Activated T-helper 17 cell treated with anti-CD3 and anti-CD28 coated beads, Interleukin-2, amount 50 U/mL, for 72 hours (primary cell): ENCODE results near the gene SERPINA9. TPM values are rescaled to one million over a fixed set of nuclear protein-coding genes. Genes with fewer than 3 reads are reported as not detected.

Experiments used
- total RNA-seq, 2 donors: library from RNA; stranded (reverse); gene quantifications; one replicate each; pipeline ENCODE4 v1.2.3, GENCODE V29; 2022

The SERPINA9 gene
- total RNA-seq, 2 donors from 2014 or later: not detected

Other genes with a start within 250 kb of the SERPINA9 start
- not detected for gene SERPINA10, start 182.9 kb downstream of the SERPINA9 start, total RNA-seq
- under 1 TPM in 1 of 2 donors, not detected in 1; 0.61 TPM for gene SERPINA6, start 152.9 kb downstream of the SERPINA9 start, total RNA-seq
- under 1 TPM in 1 of 2 donors, not detected in 1; 0.29 TPM for gene SERPINA2, start 109.5 kb downstream of the SERPINA9 start, total RNA-seq
- 100 to 1,000 TPM in 1 of 2 donors, 1 to 10 TPM in 1; 1.3 to 160 TPM for gene SERPINA1, start 87.6 kb downstream of the SERPINA9 start, total RNA-seq
- gene SERPINA11, start 23.4 kb downstream of the SERPINA9 start, total RNA-seq: not detected
- gene SERPINA12, start 33.3 kb upstream of the SERPINA9 start, total RNA-seq: not detected
- gene SERPINA4, start 85.2 kb upstream of the SERPINA9 start, total RNA-seq: not detected
- not detected for gene SERPINA5, start 105.2 kb upstream of the SERPINA9 start, total RNA-seq
- not detected for gene SERPINA3, start 136.2 kb upstream of the SERPINA9 start, total RNA-seq